GM19372 (cell line): ENCODE measurements around the gene EPS8L2.
"Not testable (repeated sequence)": the region's sequence is repeated elsewhere in the genome, so short reads cannot be mapped to it uniquely, and the experiment has no call there.

Experiments used
- ATAC-seq: cut with Tn5 transposase; IDR thresholded peaks from one replicate; pipeline ENCODE4 v1.9.1; 2021; ENCODE audit warnings: mild to moderate bottlenecking, low read depth, moderate library complexity; ENCODE audit not compliant: unreplicated experiment

The EPS8L2 gene

DNA sequence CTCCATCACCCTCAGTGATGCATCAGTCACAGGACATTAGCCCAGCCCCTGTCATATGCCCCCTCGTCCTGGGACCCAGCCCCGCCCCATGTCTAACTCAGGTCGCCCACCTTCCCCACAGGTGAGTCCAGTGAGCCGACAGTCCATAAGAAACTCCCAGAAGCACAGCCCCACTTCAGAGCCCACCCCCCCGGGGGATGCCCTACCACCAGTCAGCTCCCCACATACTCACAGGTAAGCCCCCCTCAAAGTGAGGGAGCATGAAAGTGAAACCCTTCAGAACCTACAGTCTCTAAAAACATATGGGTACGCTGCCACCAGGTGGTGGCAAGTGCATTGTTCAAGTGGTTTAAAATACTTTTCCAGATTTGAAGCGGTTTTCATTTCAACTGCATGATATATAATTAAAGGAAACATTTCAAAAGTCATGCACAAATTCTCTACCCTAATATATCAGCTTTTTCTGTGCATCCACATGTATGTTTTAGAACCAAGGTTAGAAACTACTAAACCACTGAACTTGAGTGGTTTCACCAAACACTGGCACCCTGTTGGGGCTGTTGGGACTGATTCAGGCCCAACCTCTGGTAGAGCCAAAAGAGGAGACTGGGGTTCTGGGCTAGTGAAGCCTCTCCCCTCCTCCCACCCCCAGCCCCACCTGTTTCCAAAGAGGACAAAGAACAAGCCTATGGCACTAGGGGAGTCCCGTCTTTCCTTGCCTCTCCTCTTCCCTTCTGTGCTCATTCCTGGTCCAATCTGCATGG, 17.3 kb downstream of the EPS8L2 start:
- ATAC-seq = no peak

- ATAC-seq = no peak
These were observed 18.2 kb downstream of the EPS8L2 start for GRCh38 chr11:724049-724777.

DNA sequence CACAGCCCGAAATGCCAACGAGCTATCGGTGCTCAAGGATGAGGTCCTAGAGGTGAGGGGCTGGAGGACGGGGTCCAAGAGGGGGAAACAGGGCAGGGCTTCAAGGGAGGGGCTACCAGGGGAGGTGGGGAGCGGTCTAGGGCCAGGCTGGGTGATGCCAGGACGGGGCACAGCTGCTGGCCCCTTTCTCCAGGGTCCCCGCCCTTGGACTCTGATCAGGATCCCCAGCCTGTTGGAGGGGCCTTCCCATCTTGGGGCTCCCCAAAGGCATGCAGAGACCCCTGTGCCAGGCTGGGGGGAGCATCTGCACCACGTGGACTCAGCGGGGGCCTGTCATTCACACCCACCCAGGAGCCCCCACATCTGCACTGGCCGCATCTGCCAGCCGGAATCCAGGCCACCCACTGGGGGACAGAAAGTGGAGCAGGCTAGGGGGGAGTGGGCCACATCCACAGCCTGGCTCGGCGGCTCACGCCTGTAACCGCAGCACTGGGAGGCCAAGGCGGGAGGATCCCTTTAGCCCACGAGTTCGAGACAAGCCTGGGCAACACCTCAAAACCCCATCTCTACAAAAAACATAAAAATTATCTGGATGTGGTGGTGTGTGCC, 18.9 kb downstream of the EPS8L2 start:
- no peak for ATAC-seq

GRCh38 chr11:725624-726202, 19.7 kb downstream of the EPS8L2 start:
- no peak for ATAC-seq

- ATAC-seq = no peak
These were observed 20.5 kb downstream of the EPS8L2 start for GRCh38 chr11:726278-727220.

DNA sequence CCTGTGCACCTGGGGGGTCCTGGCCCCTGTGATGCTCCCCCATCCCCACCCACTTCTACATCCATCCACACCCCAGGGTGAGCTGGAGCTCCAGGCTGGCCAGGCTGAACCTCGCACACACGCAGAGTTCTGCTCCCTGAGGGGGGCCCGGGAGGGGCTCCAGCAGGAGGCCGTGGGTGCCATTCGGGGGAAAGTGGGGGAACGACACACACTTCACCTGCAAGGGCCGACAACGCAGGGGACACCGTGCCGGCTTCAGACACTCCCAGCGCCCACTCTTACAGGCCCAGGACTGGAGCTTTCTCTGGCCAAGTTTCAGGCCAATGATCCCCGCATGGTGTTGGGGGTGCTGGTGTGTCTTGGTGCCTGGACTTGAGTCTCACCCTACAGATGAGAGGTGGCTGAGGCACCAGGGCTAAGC, 21.3 kb downstream of the EPS8L2 start:
- ATAC-seq = no peak

GRCh38 chr11:727859-728748, 22.1 kb downstream of the EPS8L2 start:
- peak; percentile 62 for ATAC-seq

- ATAC-seq = no peak
These were observed 23.0 kb downstream of the EPS8L2 start for GRCh38 chr11:728901-729491.

DNA sequence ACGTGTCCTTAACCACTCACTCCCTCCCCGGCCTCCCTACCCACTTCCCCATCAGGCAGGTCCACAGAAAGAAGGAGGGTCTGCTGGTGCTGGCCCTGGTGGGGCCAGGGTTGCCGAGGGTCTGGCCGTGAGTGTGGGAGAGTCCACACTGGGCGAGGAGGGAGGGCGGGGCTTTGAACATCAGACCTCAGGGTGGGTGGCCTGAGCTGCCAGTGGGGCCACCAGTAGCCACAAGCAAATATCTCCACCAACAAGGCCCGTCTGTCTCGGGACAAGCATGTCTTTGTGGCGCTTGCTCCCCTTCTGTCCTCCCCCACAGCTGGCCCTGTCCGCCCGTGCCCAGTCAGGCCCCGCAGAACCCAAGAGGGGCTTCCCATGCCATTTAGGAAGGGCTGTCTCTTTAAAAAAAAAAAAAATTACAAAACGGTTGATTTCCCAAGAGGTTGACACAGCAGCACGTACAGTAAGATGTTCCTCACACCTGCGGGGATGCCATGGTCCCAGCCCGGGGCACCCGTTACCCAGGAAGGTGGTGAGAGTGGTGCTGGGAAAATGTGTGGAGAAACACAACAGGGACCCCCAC, 23.6 kb downstream of the EPS8L2 start:
- no peak for ATAC-seq

DNA sequence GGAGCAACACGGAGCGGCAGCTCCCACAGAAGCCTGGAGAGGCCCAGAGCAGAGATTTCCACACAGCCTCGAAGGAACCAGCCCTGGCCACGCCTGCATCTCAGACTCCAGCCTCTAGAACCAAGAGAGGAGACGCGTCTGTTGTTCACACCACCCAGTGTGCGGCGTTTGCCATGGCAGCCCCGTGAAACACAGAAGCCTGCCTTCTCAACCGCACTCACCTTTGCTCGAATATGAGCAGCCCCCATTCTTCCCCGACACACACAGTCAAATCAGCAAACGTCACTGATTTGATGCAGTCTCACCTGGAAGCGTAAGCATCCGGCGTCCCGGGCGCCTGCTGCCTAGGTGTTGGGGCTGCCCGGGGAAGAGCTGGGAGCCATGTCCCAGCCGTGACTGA, 27.0 kb downstream of the EPS8L2 start:
- ATAC-seq = no peak

DNA sequence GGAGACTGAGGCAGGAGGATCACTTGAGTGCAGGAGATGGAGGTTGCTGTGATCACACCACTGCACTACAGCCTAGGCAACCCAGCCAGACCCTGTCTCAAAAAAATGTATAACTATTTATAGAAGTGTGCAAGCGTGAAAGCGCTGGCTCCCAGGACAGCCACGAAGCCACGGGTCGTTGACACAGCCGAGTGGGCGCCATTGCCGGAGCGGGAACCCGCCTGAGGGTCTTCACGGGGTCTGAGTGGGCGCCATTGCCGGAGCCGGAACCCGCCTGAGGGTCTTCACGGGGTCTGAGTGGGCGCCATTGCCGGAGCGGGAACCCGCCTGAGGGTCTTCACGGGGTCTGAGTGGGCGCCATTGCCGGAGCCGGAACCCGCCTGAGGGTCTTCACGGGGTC, 28.5 kb downstream of the EPS8L2 start:
- ATAC-seq = not testable (repeated sequence)

DNA sequence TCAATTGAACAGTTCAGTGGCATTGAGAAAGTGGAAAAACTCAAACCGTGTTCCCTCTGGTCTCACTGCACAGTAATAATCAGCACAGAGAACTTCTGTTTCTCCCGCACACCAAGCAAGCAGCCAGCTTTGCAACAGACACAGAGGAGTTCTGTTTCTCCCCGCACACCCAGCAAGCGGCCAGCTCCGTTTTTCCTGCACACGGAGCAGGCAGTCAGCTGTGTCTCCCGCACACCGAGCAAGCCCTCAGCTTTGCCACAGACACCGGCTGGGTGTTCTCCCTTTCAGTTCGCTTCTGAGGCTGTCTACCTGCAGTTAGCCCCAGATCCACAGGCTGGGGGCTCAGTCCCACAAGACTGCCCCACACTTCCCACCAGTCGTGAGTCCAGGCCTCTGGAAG, 31.3 kb downstream of the EPS8L2 start:
- ATAC-seq = no peak

DNA sequence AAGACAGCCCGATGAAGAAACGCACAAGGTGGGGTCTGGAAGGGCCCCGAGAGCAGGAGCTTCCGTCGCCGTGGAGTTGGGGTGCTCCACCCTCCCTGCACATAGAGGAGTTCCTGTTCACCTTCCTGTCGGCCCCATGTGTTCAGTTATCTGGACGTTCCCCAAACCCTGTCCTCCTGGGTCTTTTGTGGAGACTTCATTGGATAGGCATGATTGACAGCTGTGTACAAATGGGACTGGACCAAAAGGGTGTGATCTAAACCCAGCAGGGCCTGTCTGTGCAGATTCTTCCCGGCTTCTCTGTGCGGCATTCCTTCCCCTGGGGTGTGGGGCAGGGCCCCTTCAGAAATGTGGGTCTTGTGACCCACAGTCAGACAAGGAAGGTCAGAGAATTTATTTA, 31.9 kb downstream of the EPS8L2 start:
- not testable (repeated sequence) for ATAC-seq

GRCh38 chr11:742156-742546, 36.1 kb downstream of the EPS8L2 start:
- no peak for ATAC-seq

- no peak for ATAC-seq
These were observed 36.7 kb downstream of the EPS8L2 start for GRCh38 chr11:742571-743201.

DNA sequence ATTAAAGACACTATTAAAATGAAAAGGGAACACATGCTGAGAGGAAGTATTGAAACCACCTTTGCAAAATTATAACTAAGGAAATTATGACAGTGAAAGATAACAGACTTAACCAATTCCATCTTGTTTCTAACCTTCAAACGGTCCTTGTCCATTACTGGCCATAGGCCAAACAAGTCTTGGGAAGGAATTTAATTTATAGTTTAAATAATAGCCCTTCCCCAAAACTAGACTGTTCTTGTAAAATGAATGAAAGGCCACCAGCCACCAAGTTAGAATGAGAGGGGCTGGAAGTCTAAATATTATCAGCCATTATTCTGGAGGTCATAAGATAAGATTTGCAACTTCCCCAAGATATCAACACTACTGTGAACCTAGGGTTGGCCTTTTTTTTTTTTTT, 39.4 kb downstream of the EPS8L2 start:
- ATAC-seq = no peak

DNA sequence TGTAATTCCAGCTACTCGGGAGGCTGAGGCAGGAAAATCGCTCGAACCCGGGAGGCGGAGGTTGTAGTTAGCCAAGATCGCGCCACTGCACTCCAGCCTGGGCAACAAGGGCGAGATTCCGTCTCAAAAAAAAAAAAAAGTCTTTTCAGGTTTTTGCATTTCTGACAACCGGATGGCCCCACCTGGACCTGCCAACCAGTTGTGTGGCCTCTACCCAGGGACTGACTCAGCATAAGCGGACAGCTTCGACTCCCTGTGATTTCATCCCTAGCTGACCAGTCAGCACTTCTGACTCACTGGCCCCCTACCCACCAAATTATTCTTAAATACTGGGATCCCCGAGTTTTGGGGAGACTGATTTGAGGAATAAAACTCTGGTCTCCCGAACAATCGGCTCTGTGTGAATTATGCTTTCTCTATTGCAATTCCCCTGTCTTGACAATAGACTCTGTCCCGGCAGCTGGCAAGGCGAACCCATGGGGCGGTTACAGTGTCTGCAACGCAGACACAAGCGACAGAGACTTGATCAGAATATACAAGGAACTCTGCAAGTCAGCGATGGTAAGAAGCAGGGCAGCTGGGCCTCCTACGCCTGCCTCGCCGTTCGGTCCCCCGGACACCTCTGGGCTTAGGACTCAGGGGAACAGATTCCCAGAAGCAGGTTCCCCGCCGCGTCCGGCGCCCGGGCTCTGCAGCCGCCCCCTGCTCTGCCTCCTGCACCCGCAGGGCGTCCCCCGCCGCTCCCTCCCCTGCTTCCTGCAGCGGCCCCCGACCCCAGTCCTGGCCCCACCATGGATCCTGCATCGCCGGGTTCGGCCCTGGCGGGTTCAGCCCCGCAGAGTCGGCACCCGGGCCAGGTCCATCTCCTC, 40.5 kb downstream of the EPS8L2 start:
- ATAC-seq = peak; percentile 39
